Measurements from ENCODE around the gene LIPK. TPM values are rescaled to one million over a fixed set of nuclear protein-coding genes. Genes with fewer than 3 reads are reported as not detected.
"Not testable (repeated sequence)": the region's sequence is repeated elsewhere in the genome, so short reads cannot be mapped to it uniquely, and the experiment has no call there.

Gene LIPK
- polyA plus RNA-seq (2013, experiment 1 of 2) = not detected
- polyA plus RNA-seq (2013, experiment 2 of 2) = not detected

GRCh38 chr10:88705958-88706357 lies at the start of gene LIPK:
TSS of gene LIPK (plus strand) at chr10:88706249. CDS start at chr10:88724544, 18,295 bp downstream.
- 100% methylated on average over 1 of the region's 1 CpG for WGBS, 2 experiments (ENCODE audit: insufficient coverage in 2 of 2)
- no peak within 1 kb of the TSS for H3K27ac ChIP-seq (ENCODE audit: low read depth, low read length, severe bottlenecking)
- H3K4me3 ChIP-seq (ENCODE audit: extremely low read depth, insufficient read depth, low read length, poor library complexity, severe bottlenecking) = no peak within 1 kb of the TSS
- no peaks in the 10 kb centered on the region for H3K36me3 ChIP-seq (ENCODE audit: control insufficient read depth, insufficient read depth, low read length)
- no peaks in the 10 kb centered on the region for H3K9me3 ChIP-seq (ENCODE audit: control insufficient read depth, low read length)
- peaks cover 7% of the 10 kb centered on the region for H3K4me1 ChIP-seq (ENCODE audit: control insufficient read depth, insufficient read depth, low read length, poor library complexity, severe bottlenecking)

- H3K36me3 ChIP-seq (ENCODE audit: control insufficient read depth, insufficient read depth, low read length) = no peaks in the 10 kb centered on the region
- H3K4me3 ChIP-seq (ENCODE audit: extremely low read depth, insufficient read depth, low read length, poor library complexity, severe bottlenecking) = no peak overlapping the region
- H3K4me1 ChIP-seq (ENCODE audit: control insufficient read depth, insufficient read depth, low read length, poor library complexity, severe bottlenecking) = no peaks in the 10 kb centered on the region
- H3K9me3 ChIP-seq (ENCODE audit: control insufficient read depth, low read length) = no peaks in the 10 kb centered on the region
- no CpG with 5 or more reads among the region's 1 CpG for WGBS, 2 experiments (ENCODE audit: insufficient coverage in 2 of 2)
- no peak overlapping the region for H3K27ac ChIP-seq (ENCODE audit: low read depth, low read length, severe bottlenecking)
These were observed 48.1 kb upstream of the LIPK start for GRCh38 chr10:88657901-88658300.

- Histone ChIP-seq H3K9me3 (ENCODE audit: control insufficient read depth, low read length) (no peaks in the 10 kb centered on the region), H3K27ac (ENCODE audit: low read depth, low read length, severe bottlenecking) (no peak overlapping the region), H3K4me3 (ENCODE audit: extremely low read depth, insufficient read depth, low read length, poor library complexity, severe bottlenecking) (no peak overlapping the region), H3K4me1 (ENCODE audit: control insufficient read depth, insufficient read depth, low read length, poor library complexity, severe bottlenecking) (no peaks in the 10 kb centered on the region), H3K36me3 (ENCODE audit: control insufficient read depth, insufficient read depth, low read length) (no peaks in the 10 kb centered on the region)
- 40% methylated on average over 1 of the region's 3 CpGs; no CpG with 5 or more reads in 1 of the 2 experiments for WGBS, 2 experiments (ENCODE audit: insufficient coverage in 2 of 2)
These were observed 46.1 kb upstream of the LIPK start for GRCh38 chr10:88659725-88660597.

- Histone ChIP-seq H3K4me1 (ENCODE audit: control insufficient read depth, insufficient read depth, low read length, poor library complexity, severe bottlenecking) (no peaks in the 10 kb centered on the region), H3K9me3 (ENCODE audit: control insufficient read depth, low read length) (no peaks in the 10 kb centered on the region), H3K4me3 (ENCODE audit: extremely low read depth, insufficient read depth, low read length, poor library complexity, severe bottlenecking) (no peak overlapping the region), H3K36me3 (ENCODE audit: control insufficient read depth, insufficient read depth, low read length) (no peaks in the 10 kb centered on the region), H3K27ac (ENCODE audit: low read depth, low read length, severe bottlenecking) (no peak overlapping the region)
- WGBS, 2 experiments (ENCODE audit: insufficient coverage in 2 of 2) = 58 to 63% methylated on average over 2 of the region's 3 CpGs
These were observed 45.5 kb upstream of the LIPK start for GRCh38 chr10:88660598-88660884.

- no peaks in the 10 kb centered on the region for H3K36me3 ChIP-seq (ENCODE audit: control insufficient read depth, insufficient read depth, low read length)
- no peak overlapping the region for H3K4me3 ChIP-seq (ENCODE audit: extremely low read depth, insufficient read depth, low read length, poor library complexity, severe bottlenecking)
- H3K9me3 ChIP-seq (ENCODE audit: control insufficient read depth, low read length) = no peaks in the 10 kb centered on the region
- H3K4me1 ChIP-seq (ENCODE audit: control insufficient read depth, insufficient read depth, low read length, poor library complexity, severe bottlenecking) = no peaks in the 10 kb centered on the region
- no peak overlapping the region for H3K27ac ChIP-seq (ENCODE audit: low read depth, low read length, severe bottlenecking)
These were observed 45.0 kb upstream of the LIPK start for GRCh38 chr10:88661018-88661417.

- no peaks in the 10 kb centered on the region for H3K4me1 ChIP-seq (ENCODE audit: control insufficient read depth, insufficient read depth, low read length, poor library complexity, severe bottlenecking)
These were observed 44.5 kb upstream of the LIPK start for GRCh38 chr10:88661577-88661976.

GRCh38 chr10:88663153-88663552 lies 42.9 kb upstream of the LIPK start:
- 85 to 93% methylated on average over 2 of the region's 2 CpGs for WGBS, 2 experiments (ENCODE audit: insufficient coverage in 2 of 2)
- not testable (repeated sequence) for H3K36me3 ChIP-seq (ENCODE audit: control insufficient read depth, insufficient read depth, low read length); H3K4me3 ChIP-seq (ENCODE audit: extremely low read depth, insufficient read depth, low read length, poor library complexity, severe bottlenecking); H3K27ac ChIP-seq (ENCODE audit: low read depth, low read length, severe bottlenecking); H3K4me1 ChIP-seq (ENCODE audit: control insufficient read depth, insufficient read depth, low read length, poor library complexity, severe bottlenecking); H3K9me3 ChIP-seq (ENCODE audit: control insufficient read depth, low read length)

More at GRCh38 chr10:88661577-88661976, 44.5 kb upstream of the LIPK start:
- no peak overlapping the region for H3K27ac ChIP-seq (ENCODE audit: low read depth, low read length, severe bottlenecking)
- H3K36me3 ChIP-seq (ENCODE audit: control insufficient read depth, insufficient read depth, low read length) = no peaks in the 10 kb centered on the region
- no peak overlapping the region for H3K4me3 ChIP-seq (ENCODE audit: extremely low read depth, insufficient read depth, low read length, poor library complexity, severe bottlenecking)
- H3K9me3 ChIP-seq (ENCODE audit: control insufficient read depth, low read length) = no peaks in the 10 kb centered on the region

- Histone ChIP-seq H3K27ac (ENCODE audit: low read depth, low read length, severe bottlenecking) (no peak within 1 kb of the TSS), H3K4me3 (ENCODE audit: extremely low read depth, insufficient read depth, low read length, poor library complexity, severe bottlenecking) (no peak within 1 kb of the TSS), H3K4me1 (ENCODE audit: control insufficient read depth, insufficient read depth, low read length, poor library complexity, severe bottlenecking) (no peaks in the 10 kb centered on the region), H3K9me3 (ENCODE audit: control insufficient read depth, low read length) (no peaks in the 10 kb centered on the region), H3K36me3 (ENCODE audit: control insufficient read depth, insufficient read depth, low read length) (no peaks in the 10 kb centered on the region)
- WGBS, 2 experiments (ENCODE audit: insufficient coverage in 2 of 2) = no CpG with 5 or more reads among the region's 1 CpG
These were observed 41.9 kb upstream of the LIPK start, which contains the start of gene LIPF for GRCh38 chr10:88664142-88664541. TSS of gene LIPF (plus strand) at chr10:88664442. CDS start at chr10:88667298, 2,856 bp downstream.

GRCh38 chr10:88668465-88668864 lies 37.6 kb upstream of the LIPK start:
- Histone ChIP-seq H3K27ac (ENCODE audit: low read depth, low read length, severe bottlenecking) (no peak overlapping the region), H3K36me3 (ENCODE audit: control insufficient read depth, insufficient read depth, low read length) (no peaks in the 10 kb centered on the region), H3K4me1 (ENCODE audit: control insufficient read depth, insufficient read depth, low read length, poor library complexity, severe bottlenecking) (no peaks in the 10 kb centered on the region), H3K4me3 (ENCODE audit: extremely low read depth, insufficient read depth, low read length, poor library complexity, severe bottlenecking) (no peak overlapping the region), H3K9me3 (ENCODE audit: control insufficient read depth, low read length) (no peaks in the 10 kb centered on the region)
- no CpG with 5 or more reads among the region's 1 CpG for WGBS, 2 experiments (ENCODE audit: insufficient coverage in 2 of 2)

- WGBS, 2 experiments (ENCODE audit: insufficient coverage in 2 of 2) = 92 to 93% methylated on average over 1 to 2 of the region's 2 CpGs
- H3K4me3 ChIP-seq (ENCODE audit: extremely low read depth, insufficient read depth, low read length, poor library complexity, severe bottlenecking) = no peak overlapping the region
- no peaks in the 10 kb centered on the region for H3K36me3 ChIP-seq (ENCODE audit: control insufficient read depth, insufficient read depth, low read length)
- H3K9me3 ChIP-seq (ENCODE audit: control insufficient read depth, low read length) = no peaks in the 10 kb centered on the region
- H3K27ac ChIP-seq (ENCODE audit: low read depth, low read length, severe bottlenecking) = no peak overlapping the region
- H3K4me1 ChIP-seq (ENCODE audit: control insufficient read depth, insufficient read depth, low read length, poor library complexity, severe bottlenecking) = no peaks in the 10 kb centered on the region
These were observed 35.6 kb upstream of the LIPK start for GRCh38 chr10:88670497-88670896.

- H3K36me3 ChIP-seq (ENCODE audit: control insufficient read depth, insufficient read depth, low read length) = no peaks in the 10 kb centered on the region
- no peak overlapping the region for H3K4me3 ChIP-seq (ENCODE audit: extremely low read depth, insufficient read depth, low read length, poor library complexity, severe bottlenecking)
- no peaks in the 10 kb centered on the region for H3K9me3 ChIP-seq (ENCODE audit: control insufficient read depth, low read length)
- 92 to 100% methylated on average over 1 to 2 of the region's 2 CpGs for WGBS, 2 experiments (ENCODE audit: insufficient coverage in 2 of 2)
- H3K27ac ChIP-seq (ENCODE audit: low read depth, low read length, severe bottlenecking) = no peak overlapping the region
- H3K4me1 ChIP-seq (ENCODE audit: control insufficient read depth, insufficient read depth, low read length, poor library complexity, severe bottlenecking) = no peaks in the 10 kb centered on the region
These were observed 34.0 kb upstream of the LIPK start for GRCh38 chr10:88672041-88672440.

All from mesodermal cell (in vitro differentiated cells).